ENCODE data around the gene EFTUD2. TPM values are rescaled to one million over a fixed set of nuclear protein-coding genes. Genes with fewer than 3 reads are reported as not detected.

Gene EFTUD2
- total RNA-seq, 4 donors from 2014 or later: 37.4 to 136 (median 65.4) TPM

DNA sequence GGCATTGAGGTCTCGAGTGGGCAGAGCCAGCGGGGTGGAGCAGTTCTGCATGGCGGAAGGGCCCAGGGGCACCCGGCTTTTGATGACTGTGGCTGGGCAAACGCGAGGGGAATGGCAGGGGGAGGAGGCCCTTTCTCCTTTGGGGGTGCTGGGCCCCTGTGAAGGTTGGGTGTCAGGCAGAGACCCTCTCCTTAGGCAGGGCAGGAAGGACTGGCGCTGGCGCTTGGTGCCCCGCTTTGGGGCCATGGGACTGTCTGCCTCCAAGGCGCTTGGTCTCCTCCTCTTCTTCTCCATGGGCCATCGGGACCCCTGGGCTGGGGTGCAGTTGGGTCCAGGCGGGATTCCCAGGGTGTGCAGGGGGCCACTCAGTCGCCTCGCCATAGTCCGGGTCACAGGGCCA lies 28.9 kb upstream of the EFTUD2 start:
- Histone ChIP-seq H3K9me3 (no peaks in the 10 kb centered on the region), H3K4me1 (no peaks in the 10 kb centered on the region), H3K4me3 (no peak overlapping the region), H3K27me3 (no peaks in the 10 kb centered on the region), H3K27ac (no peak overlapping the region), H3K36me3 (no peaks in the 10 kb centered on the region)
- DNase-seq: peak; percentile 6
- WGBS, 2 donors (ENCODE audit: low coverage in 1 of 2): 95% methylated on average over 14 of the region's 15 CpGs; no CpG with 5 or more reads in 1 of the 2 donors
- in situ Hi-C loops (cut with MboI; ENCODE audit: low pct_ligation_motif_present in 1 of 4, low pct_unique_long_range_greater_than_20kb in 1 of 4, low sequenced_read_pairs in 3 of 4): loop anchor here (5.0 to 10.0 kb wide), 4 partner anchors 77 to 177 kb away; no protein-coding TSS in a partner anchor
- intact Hi-C loops (cut with DNase I; ENCODE audit: low total_unique reads): loop anchor here (10.0 kb wide), 1 partner anchor 177 kb away; no protein-coding TSS in a partner anchor
- TF ChIP-seq POLR2A (IDR thresholded peaks at IDR 0.05) (no peak), EP300 (IDR thresholded peaks at IDR 0.05; ENCODE audit: low read depth) (no peak), POLR2AphosphoS5 (IDR thresholded peaks at IDR 0.05) (no peak)
- TF ChIP-seq, protein P1, sequence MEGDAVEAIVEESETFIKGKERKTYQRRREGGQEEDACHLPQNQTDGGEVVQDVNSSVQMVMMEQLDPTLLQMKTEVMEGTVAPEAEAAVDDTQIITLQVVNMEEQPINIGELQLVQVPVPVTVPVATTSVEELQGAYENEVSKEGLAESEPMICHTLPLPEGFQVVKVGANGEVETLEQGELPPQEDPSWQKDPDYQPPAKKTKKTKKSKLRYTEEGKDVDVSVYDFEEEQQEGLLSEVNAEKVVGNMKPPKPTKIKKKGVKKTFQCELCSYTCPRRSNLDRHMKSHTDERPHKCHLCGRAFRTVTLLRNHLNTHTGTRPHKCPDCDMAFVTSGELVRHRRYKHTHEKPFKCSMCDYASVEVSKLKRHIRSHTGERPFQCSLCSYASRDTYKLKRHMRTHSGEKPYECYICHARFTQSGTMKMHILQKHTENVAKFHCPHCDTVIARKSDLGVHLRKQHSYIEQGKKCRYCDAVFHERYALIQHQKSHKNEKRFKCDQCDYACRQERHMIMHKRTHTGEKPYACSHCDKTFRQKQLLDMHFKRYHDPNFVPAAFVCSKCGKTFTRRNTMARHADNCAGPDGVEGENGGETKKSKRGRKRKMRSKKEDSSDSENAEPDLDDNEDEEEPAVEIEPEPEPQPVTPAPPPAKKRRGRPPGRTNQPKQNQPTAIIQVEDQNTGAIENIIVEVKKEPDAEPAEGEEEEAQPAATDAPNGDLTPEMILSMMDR (IDR thresholded peaks at IDR 0.05): no peak

GRCh38 chr17:44927696-44928095 lies 28.5 kb upstream of the EFTUD2 start:
- H3K4me1 ChIP-seq: no peaks in the 10 kb centered on the region
- intact Hi-C loops (cut with DNase I; ENCODE audit: low total_unique reads) (loop anchor here (10.0 kb wide), 1 partner anchor 177 kb away; no protein-coding TSS in a partner anchor), in situ Hi-C loops (cut with MboI; ENCODE audit: low pct_ligation_motif_present in 1 of 4, low pct_unique_long_range_greater_than_20kb in 1 of 4, low sequenced_read_pairs in 3 of 4) (loop anchor here (5.0 to 10.0 kb wide), 4 partner anchors 77 to 177 kb away; no protein-coding TSS in a partner anchor)
- no peak for DNase-seq
- no peak overlapping the region for H3K27ac ChIP-seq
- TF ChIP-seq, protein P1 (IDR thresholded peaks at IDR 0.05): no peak
- no peak for TF ChIP-seq EP300 (IDR thresholded peaks at IDR 0.05; ENCODE audit: low read depth)
- TF ChIP-seq POLR2A (IDR thresholded peaks at IDR 0.05): no peak
- TF ChIP-seq POLR2AphosphoS5 (IDR thresholded peaks at IDR 0.05): no peak
- H3K27me3 ChIP-seq: no peaks in the 10 kb centered on the region
- no peak overlapping the region for H3K4me3 ChIP-seq
- no peaks in the 10 kb centered on the region for H3K9me3 ChIP-seq
- no peaks in the 10 kb centered on the region for H3K36me3 ChIP-seq
- WGBS, 2 donors (ENCODE audit: low coverage in 1 of 2): 98% methylated on average over 3 of the region's 3 CpGs; no CpG with 5 or more reads in 1 of the 2 donors

DNA sequence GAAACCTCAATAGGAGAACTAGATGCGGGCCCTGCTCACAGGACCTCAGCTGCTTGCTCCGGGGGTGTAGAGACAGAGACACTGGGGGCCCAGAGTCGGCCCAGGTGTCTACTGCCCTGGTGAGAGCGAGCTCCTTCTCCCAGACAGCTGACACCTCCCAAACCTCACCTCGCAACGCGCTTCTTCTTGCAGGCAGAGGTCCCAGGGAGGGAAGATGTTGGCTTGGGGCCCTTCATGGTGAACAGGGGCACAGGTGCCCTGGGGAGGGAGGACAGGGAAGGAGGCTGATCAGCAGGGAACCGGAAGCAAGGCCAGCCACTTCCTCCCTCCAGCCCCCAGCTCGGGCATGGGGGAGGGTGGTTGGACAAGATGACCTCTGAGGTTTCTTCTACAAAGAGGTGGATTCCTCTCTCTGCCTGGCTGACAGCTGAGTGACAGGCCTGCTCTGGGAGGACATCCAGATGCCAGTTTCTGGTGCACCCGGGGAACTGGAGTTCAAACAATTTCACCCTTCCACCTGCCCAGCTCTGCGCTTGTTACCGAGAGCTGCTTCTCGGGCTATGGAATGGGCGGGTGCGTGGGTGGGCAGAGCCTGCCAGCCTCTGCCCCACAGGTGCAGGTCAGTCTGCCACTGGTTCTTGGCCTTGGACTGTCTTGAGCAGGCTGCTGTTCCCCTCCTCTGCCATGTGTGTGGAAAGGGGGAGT lies 27.7 kb upstream of the EFTUD2 start:
- Histone ChIP-seq H3K4me1 (no peaks in the 10 kb centered on the region), H3K27ac (no peak overlapping the region), H3K36me3 (no peaks in the 10 kb centered on the region), H3K9me3 (no peaks in the 10 kb centered on the region), H3K4me3 (no peak overlapping the region), H3K27me3 (no peaks in the 10 kb centered on the region)
- TF ChIP-seq POLR2A (IDR thresholded peaks at IDR 0.05) (no peak), POLR2AphosphoS5 (IDR thresholded peaks at IDR 0.05) (no peak), EP300 (IDR thresholded peaks at IDR 0.05; ENCODE audit: low read depth) (no peak)
- TF ChIP-seq, protein P1 (IDR thresholded peaks at IDR 0.05): no peak
- in situ Hi-C loops (cut with MboI; ENCODE audit: low pct_ligation_motif_present in 1 of 4, low pct_unique_long_range_greater_than_20kb in 1 of 4, low sequenced_read_pairs in 3 of 4): loop anchor here (5.0 to 10.0 kb wide), 4 partner anchors 78 to 178 kb away; no protein-coding TSS in a partner anchor
- peak; percentile 4 for DNase-seq
- WGBS, 2 donors (ENCODE audit: low coverage in 1 of 2): 96% methylated on average over 15 of the region's 15 CpGs; no CpG with 5 or more reads in 1 of the 2 donors
- intact Hi-C loops (cut with DNase I; ENCODE audit: low total_unique reads): loop anchor here (10.0 kb wide), 1 partner anchor 178 kb away; no protein-coding TSS in a partner anchor
